SJSA1 (cell line): Measurements from ENCODE around the gene SLC38A5. TPM values are rescaled to one million over a fixed set of nuclear protein-coding genes. Genes with fewer than 3 reads are reported as not detected.
"Not testable (repeated sequence)": the region's sequence is repeated elsewhere in the genome, so short reads cannot be mapped to it uniquely, and the experiment has no call there.

Experiments
- DNase-seq, 2 experiments: peaks; one replicate each; pipeline ENCODE4 v3.0.0-alpha.2; 2015 to 2020; ENCODE audit warnings: low spot score in 2 of 2, low read depth in 1 of 2
- H3K27ac ChIP-seq: fragments of 250-450 bp; sonication (Bioruptor Pico); 2 replicates; pipeline ENCODE4 v1.5.1; 2020; ENCODE audit warnings: mild to moderate bottlenecking, moderate library complexity
- H3K27me3 ChIP-seq: fragments of 250-450 bp; sonication (Bioruptor Pico); replicated peaks from 2 replicates; pipeline ENCODE4 v1.5.1; 2020; ENCODE audit warnings: mild to moderate bottlenecking, moderate library complexity
- H3K36me3 ChIP-seq: fragments of 250-450 bp; sonication (Bioruptor Pico); 2 replicates; pipeline ENCODE4 v1.5.1; 2020; ENCODE audit warnings: mild to moderate bottlenecking
- H3K4me1 ChIP-seq: fragments of 250-450 bp; sonication (Bioruptor Pico); replicated peaks from 2 replicates; pipeline ENCODE4 v1.6.1; 2021; ENCODE audit warnings: mild to moderate bottlenecking
- H3K4me3 ChIP-seq: fragments of 250-450 bp; sonication (Bioruptor Pico); 2 replicates; pipeline ENCODE4 v1.5.1; 2020; ENCODE audit warnings: mild to moderate bottlenecking
- H3K9me3 ChIP-seq: fragments of 250-450 bp; sonication (Bioruptor Pico); replicated peaks from 2 replicates; pipeline ENCODE4 v1.5.1; 2020; ENCODE audit warnings: mild to moderate bottlenecking
- total RNA-seq: library from RNA; depleted of rRNA; stranded (reverse); fragments of >200 nt; shearing (Covaris generic); gene quantifications from 2 replicates; pipeline ENCODE4 v1.2.3, GENCODE V29; 2014; rRNA removed

The SLC38A5 gene
- total RNA-seq, 1 experiment from 2014 or later = 0.16 TPM

DNA sequence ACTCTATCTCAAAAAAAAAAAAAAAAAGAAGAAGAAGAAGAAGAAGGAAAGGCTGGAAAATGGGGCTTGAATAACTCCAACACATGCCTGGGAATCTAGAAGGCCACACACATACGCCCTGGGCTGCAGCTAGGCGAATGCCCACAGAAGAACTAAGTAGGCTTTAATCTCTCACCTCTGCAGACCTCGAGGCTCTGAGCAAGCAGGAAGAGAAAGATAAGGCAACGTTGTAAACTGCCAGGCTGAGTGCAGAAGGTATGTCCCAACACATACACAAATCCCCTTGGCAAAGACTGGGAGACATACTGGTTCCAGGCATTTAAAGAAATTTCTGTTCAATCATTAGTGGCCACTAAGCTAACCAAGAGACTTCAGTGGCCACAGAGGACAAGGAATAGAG lies 18.4 kb downstream of the SLC38A5 start:
- no peaks in the 10 kb centered on the region for H3K36me3 ChIP-seq
- no peak overlapping the region for H3K4me3 ChIP-seq
- DNase-seq = no peak
- H3K4me1 ChIP-seq = no peaks in the 10 kb centered on the region
- H3K27me3 ChIP-seq = no peaks in the 10 kb centered on the region
- no peak overlapping the region for H3K27ac ChIP-seq
- no peaks in the 10 kb centered on the region for H3K9me3 ChIP-seq

DNA sequence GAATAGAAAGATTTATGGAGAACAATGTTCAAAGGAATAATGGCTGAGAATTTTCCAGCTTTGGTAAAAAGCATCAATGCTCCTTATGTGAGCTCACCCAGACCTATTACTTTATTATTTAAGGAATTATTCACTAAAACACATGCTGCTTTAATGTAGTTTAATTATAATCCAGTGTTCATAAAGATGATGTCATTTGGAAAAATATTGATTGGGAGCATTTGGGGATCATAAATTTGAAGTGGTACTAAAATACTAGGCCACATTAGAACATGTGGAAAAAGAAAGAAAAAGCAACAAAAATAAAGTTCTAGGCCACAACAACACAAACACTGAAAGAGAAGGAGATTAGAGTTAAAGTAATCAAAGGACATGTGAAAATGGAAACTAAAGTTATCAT lies 20.0 kb downstream of the SLC38A5 start:
- Histone ChIP-seq H3K4me1 (no peaks in the 10 kb centered on the region), H3K27ac (no peak overlapping the region), H3K36me3 (no peaks in the 10 kb centered on the region), H3K9me3 (no peaks in the 10 kb centered on the region), H3K27me3 (no peaks in the 10 kb centered on the region), H3K4me3 (no peak overlapping the region)
- DNase-seq = no peak

DNA sequence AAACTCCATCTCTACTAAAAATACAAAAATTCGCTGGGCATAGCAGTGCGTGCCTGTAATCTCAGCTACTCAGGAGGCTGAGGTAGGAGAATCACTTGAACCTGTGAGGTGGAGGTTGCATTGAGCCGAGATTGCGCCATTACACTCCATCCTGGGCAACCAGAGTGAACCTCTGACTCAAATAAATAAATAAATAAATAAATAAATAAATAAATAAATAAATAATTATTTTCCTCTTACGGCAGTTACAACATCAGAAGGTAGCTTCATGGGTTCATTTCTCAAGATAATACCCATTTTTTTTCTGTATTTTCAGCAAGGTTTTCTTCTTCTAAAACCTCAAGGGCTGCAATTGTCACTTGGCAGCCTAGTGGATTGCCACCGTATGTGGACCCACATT lies 22.9 kb downstream of the SLC38A5 start:
- H3K27me3 ChIP-seq, H3K9me3 ChIP-seq, H3K36me3 ChIP-seq, H3K27ac ChIP-seq, H3K4me1 ChIP-seq, H3K4me3 ChIP-seq, DNase-seq: not testable (repeated sequence)

GRCh38 chrX:48433713-48434112 lies 36.3 kb downstream of the SLC38A5 start:
- not testable (repeated sequence) for H3K36me3 ChIP-seq, H3K4me1 ChIP-seq, H3K9me3 ChIP-seq, H3K27ac ChIP-seq, H3K4me3 ChIP-seq, DNase-seq, H3K27me3 ChIP-seq

DNA sequence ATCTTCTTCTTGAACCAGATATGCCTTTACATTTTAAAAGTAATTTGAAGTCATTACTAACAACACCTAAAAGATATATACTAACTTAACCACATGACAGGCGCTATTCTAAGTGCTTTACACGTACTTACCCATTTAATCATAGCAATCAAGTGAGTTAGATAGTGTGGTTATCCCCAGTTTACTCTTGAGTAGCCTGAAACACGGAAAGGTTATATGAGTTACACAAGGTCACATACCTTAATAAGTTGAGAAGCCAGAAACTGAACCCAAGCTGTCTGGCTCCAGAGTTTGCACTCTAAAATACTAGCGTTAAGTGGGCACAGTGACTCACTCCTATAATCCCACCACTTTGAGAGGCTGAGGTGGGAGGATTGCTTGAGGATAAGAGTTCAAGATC lies 39.9 kb downstream of the SLC38A5 start:
- not testable (repeated sequence) for H3K4me3 ChIP-seq, H3K36me3 ChIP-seq, H3K4me1 ChIP-seq, H3K27ac ChIP-seq, H3K27me3 ChIP-seq, DNase-seq, H3K9me3 ChIP-seq

GRCh38 chrX:48429606-48430005 lies 40.5 kb downstream of the SLC38A5 start:
- not testable (repeated sequence) for H3K4me1 ChIP-seq, H3K27me3 ChIP-seq, H3K36me3 ChIP-seq, H3K4me3 ChIP-seq, DNase-seq, H3K9me3 ChIP-seq, H3K27ac ChIP-seq

GRCh38 chrX:48427027-48427716 lies 42.9 kb downstream of the SLC38A5 start:
- DNase-seq, H3K9me3 ChIP-seq, H3K27ac ChIP-seq, H3K4me3 ChIP-seq, H3K27me3 ChIP-seq, H3K36me3 ChIP-seq, H3K4me1 ChIP-seq: not testable (repeated sequence)

GRCh38 chrX:48411860-48412259 lies 58.2 kb downstream of the SLC38A5 start, which contains the start of gene SSX4B:
SSX4B (minus strand) TSS chrX:48411960; CDS start chrX:48411372, 588 bp downstream.
- not testable (repeated sequence) for H3K27ac ChIP-seq, H3K9me3 ChIP-seq, H3K27me3 ChIP-seq, H3K36me3 ChIP-seq, DNase-seq, H3K4me1 ChIP-seq, H3K4me3 ChIP-seq

Other genes with a start within 250 kb of the SLC38A5 start
- gene SSX1, start 214.9 kb downstream of the SLC38A5 start, total RNA-seq = 1.4 TPM in 1 of 2 replicates, not detected in the other
- gene SSX3, start 113.6 kb downstream of the SLC38A5 start, total RNA-seq = not detected in 2 replicates
- 0.11 TPM in 1 of 2 replicates, not detected in the other for gene SSX4, start 86.7 kb downstream of the SLC38A5 start, total RNA-seq
- gene SSX4B, start 58.3 kb downstream of the SLC38A5 start, total RNA-seq = 0.11 TPM in 1 of 2 replicates, not detected in the other
- gene FTSJ1, start 5.9 kb upstream of the SLC38A5 start, total RNA-seq = 67.5 and 122 TPM in 2 replicates
- gene PORCN, start 38.7 kb upstream of the SLC38A5 start, total RNA-seq = 13.3 and 25.2 TPM in 2 replicates
- gene EBP, start 51.5 kb upstream of the SLC38A5 start, total RNA-seq = 76.1 and 101 TPM in 2 replicates
- gene TBC1D25, start 69.5 kb upstream of the SLC38A5 start, total RNA-seq = 6.5 and 24.1 TPM in 2 replicates
- 228 and 314 TPM in 2 replicates for gene RBM3, start 104.2 kb upstream of the SLC38A5 start, total RNA-seq
- 64.2 and 113 TPM in 2 replicates for gene WDR13, start 127.2 kb upstream of the SLC38A5 start, total RNA-seq
- not detected in 2 replicates for gene WAS, start 213.5 kb upstream of the SLC38A5 start, total RNA-seq
- 9.4 and 17.6 TPM in 2 replicates for gene SUV39H1, start 226.5 kb upstream of the SLC38A5 start, total RNA-seq